Measurements from ENCODE around the gene HNRNPA1L2. TPM values are rescaled to one million over a fixed set of nuclear protein-coding genes. Genes with fewer than 3 reads are reported as not detected.

Gene HNRNPA1L2
- total and polyA plus RNA-seq, 2 of the 8 experiments (the other 6 are each of a cell fraction or from before 2014, with no cell fraction given) = 3.7 to 8.9 TPM

GRCh38 chr13:52652196-52652979 is 10.2 kb downstream of the HNRNPA1L2 start, which contains the start of gene SUGT1 (continued):
- TF ChIP-seq KDM1A (IDR thresholded peaks at IDR 0.05; ENCODE audit: borderline replicate concordance, low read length) = no peak
- TF ChIP-seq TEAD4 (IDR thresholded peaks at IDR 0.05; ENCODE audit: low read depth, low read length) = no peak
- TF ChIP-seq RAD21 (IDR thresholded peaks at IDR 0.05 in 1 of 2, conservative IDR thresholded peaks at IDR 0.05 in 1 of 2; ENCODE audit: low read depth in 2 of 2, low read length in 2 of 2) = peak; percentile 19 to 44; a peak in 3 of 4 replicates
- peak; percentile 71 for TF ChIP-seq BRCA1 (IDR thresholded peaks at IDR 0.05; ENCODE audit: low read depth, low read length)
- TF ChIP-seq KDM4A (IDR thresholded peaks at IDR 0.05; ENCODE audit: low read depth, low read length, severe bottlenecking) = peak; percentile 56
- peak; percentile 85 to 95 for TF ChIP-seq POLR2A (IDR thresholded peaks at IDR 0.05; ENCODE audit: control extremely low read depth in 1 of 2, low read depth in 2 of 2, low read length in 2 of 2)
- TF ChIP-seq SUZ12 (IDR thresholded peaks at IDR 0.05; ENCODE audit: low read length) = 0 out of 2 replicates have a peak, but pooled peaks have one; percentile 34
- TF ChIP-seq RBBP5 (IDR thresholded peaks at IDR 0.05; ENCODE audit: borderline replicate concordance, low read depth, low read length) = peak; percentile 78; the same call in 1 of the 2 replicates
- peak; percentile 77; the same call in 1 of the 2 replicates for TF ChIP-seq GABPA (IDR thresholded peaks at IDR 0.05; ENCODE audit: borderline replicate concordance, insufficient read depth, low read length)
- peak; percentile 96 for TF ChIP-seq E2F6 (IDR thresholded peaks at IDR 0.05)
- TF ChIP-seq SP2 (IDR thresholded peaks at IDR 0.05; ENCODE audit: low read length) = peak; percentile 57; the same call in 1 of the 2 replicates
- TF ChIP-seq HDAC6 (IDR thresholded peaks at IDR 0.05; ENCODE audit: low read depth, low read length) = no peak
- no peak; a peak in 1 of 3 replicates for TF ChIP-seq EP300 (IDR thresholded peaks at IDR 0.05; ENCODE audit: borderline replicate concordance in 1 of 2, low read depth in 2 of 2, low read length in 2 of 2)
- no peak; the same call in 1 of the 2 replicates for TF ChIP-seq CHD1 (IDR thresholded peaks at IDR 0.05; ENCODE audit: low read depth, low read length)
- peak; percentile 25 for TF ChIP-seq NANOG (IDR thresholded peaks at IDR 0.05; ENCODE audit: insufficient read depth, low read depth, low read length, poor library complexity, severe bottlenecking)
- peak; percentile 86 for TF ChIP-seq POLR2AphosphoS5 (IDR thresholded peaks at IDR 0.05; ENCODE audit: low read depth, low read length)
- TF ChIP-seq JUND (IDR thresholded peaks at IDR 0.05; ENCODE audit: low read length) = peak; percentile 2; the same call in 1 of the 2 replicates
- no peak for TF ChIP-seq TCF12 (IDR thresholded peaks at IDR 0.05; ENCODE audit: low read depth, low read length)
- TF ChIP-seq RFX5 (IDR thresholded peaks at IDR 0.05; ENCODE audit: borderline replicate concordance, low read depth, low read length) = no peak
- peak; percentile 86 for TF ChIP-seq TBP (IDR thresholded peaks at IDR 0.05; ENCODE audit: low read depth, low read length)
- TF ChIP-seq MAFK (IDR thresholded peaks at IDR 0.05; ENCODE audit: low read depth, low read length) = no peak
- peak; percentile 39; the same call in 1 of the 2 replicates for TF ChIP-seq GTF2F1 (IDR thresholded peaks at IDR 0.05; ENCODE audit: borderline replicate concordance, low read depth, low read length)
- TF ChIP-seq EZH2 (IDR thresholded peaks at IDR 0.05; ENCODE audit: low read depth, low read length, severe bottlenecking) = no peak

Data from H1 (cell line).